Measurements from ENCODE around the gene SLC2A6.

Gene SLC2A6

DNA sequence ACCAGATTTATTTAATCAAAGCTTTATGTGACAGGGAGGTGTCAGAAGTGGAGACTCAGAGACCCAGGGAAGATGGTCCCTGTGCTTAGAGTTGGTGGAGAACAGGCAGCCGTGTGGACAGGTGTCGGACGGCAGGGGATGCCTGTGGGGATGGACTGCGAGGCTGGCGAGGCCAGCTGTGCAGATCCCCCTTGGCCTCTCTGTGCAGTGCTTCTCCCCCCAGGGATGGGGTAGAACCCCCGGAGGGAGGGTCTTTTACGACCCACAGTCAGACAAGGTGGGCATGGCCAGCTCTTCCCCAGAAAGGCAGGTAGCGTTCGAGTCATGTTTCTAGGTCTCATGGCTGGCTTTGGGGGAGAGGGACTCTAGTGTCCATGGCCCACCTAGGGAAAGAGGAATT, 4.7 kb upstream of the SLC2A6 start:
- no peak overlapping the region for H3K4me3 ChIP-seq (ENCODE audit: low read depth, low read length)

DNA sequence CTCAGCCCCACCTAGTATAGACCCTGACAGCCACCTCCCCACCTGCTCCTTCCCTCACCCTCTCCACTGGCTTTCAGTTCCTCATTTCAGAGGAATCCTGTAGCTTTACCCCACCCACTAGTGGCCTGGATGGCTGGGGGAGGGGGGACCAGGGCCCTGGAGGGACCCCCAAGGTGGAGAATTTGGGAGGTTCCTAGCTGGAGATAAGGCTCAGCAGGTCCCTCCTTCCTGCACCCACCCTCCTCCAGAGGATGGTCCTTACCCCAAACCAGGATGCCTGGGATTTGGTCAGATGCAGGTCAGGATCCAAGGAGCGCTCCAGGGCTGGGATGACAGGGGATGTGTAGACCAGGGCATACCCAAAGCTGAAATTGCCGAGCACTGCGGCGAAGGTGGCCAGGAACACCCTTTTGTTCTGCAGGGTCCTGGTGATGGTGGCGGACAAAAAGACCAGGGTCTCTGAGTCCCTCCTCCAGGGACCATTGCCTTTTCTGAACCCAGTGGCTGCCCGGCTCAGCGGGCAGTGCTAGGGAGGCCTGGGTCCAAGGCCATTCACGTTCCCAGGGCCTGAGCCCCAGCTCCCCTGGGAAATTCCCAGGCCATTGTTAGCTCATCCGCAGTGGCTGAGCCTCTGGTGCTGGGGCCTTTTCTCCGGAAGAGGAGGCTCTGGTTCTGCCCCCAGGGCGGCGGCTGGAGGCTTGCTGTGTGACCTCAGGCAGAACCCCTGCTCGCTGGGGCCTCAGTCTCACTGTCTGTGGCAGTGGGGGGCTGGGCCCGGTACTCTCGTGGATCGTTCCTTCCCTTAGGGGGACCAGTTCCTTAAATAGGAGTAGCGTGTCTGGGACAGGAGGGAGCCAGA, 678 bp downstream of the SLC2A6 start:
- H3K4me3 ChIP-seq (ENCODE audit: low read depth, low read length): peak overlapping the region; percentile 51

DNA sequence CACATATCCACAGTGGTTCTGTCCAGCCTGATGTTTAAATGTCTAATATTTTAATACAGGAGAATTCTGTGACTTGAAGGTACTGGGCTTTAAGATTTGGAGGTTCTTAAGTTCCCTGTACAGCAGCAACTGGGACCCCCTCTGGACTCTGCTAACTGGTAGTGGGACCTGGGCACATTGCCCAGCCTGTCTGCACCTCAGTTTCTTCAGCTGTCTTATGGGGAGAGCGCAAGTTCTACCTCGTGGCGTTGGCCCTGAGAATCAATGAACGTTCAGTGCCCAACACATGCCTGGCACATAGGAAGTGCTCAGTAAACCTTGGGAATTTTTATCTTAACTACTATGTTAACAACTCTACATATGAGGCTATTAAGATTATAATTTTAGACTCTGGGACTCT, 1.4 kb downstream of the SLC2A6 start:
- H3K4me3 ChIP-seq (ENCODE audit: low read depth, low read length): no peak overlapping the region

DNA sequence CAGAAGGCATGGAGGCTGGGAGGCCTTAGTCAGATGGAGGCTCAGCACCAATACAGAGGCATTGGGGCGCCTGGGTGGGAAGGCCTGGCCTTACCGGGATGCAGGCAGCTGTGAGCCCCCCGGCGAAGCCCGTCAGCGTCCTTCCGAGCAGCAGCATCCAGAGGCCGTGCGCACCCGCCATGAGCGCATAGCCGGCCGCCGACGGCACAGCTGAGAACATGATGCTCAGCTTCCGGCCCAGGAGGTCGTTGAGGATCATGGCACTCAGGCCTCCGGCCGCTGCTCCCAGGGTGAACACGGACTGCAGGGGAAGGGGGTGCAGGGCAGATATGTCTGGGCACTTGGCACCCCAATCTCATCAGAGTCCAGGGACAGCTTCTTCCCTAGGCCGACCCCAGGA, 2.0 kb downstream of the SLC2A6 start:
- no peak overlapping the region for H3K4me3 ChIP-seq (ENCODE audit: low read depth, low read length)

DNA sequence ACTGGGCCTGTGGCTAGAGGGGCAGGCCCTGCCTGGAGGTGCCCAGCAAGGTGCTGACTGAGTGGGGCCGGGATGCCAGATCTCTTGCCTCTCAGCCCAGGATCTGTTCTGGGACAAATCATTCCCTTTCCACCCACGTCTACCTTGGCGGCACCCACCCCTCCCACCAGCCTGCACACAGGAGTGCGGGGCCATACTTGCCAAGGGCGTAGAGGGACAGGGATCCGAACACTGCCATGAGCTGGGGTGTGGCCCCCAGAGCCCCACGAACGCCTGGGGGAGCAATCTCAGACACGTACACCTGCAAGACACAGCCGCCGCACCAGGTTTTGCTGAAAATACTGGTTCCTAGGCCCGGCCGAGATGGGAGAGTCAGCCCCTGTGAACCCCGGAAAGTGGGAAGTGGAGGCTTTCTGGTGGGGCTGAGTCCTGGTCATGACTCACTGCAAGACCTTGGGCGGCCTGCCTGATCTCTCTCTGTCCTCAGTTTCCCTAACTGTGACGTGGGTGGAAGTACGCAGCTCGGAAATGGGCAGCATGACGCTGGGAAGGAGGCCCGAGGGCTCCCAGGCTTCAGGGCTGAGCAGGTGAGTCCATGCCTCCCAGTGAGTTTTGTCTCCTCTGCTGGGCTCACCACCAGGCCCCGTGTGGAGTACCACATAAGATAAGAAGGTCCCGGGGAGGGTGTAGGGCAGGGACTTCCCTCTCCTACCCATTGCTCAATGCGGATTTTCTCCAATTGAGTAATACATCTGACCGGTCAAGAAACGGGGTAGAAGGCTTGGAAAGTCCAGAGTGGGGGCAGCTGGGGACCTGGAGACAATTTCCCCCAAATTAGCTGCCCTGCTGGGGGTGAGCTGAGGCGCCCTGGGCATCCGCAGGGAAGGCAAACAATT, 2.6 kb downstream of the SLC2A6 start:
- H3K4me3 ChIP-seq (ENCODE audit: low read depth, low read length): no peak overlapping the region

DNA sequence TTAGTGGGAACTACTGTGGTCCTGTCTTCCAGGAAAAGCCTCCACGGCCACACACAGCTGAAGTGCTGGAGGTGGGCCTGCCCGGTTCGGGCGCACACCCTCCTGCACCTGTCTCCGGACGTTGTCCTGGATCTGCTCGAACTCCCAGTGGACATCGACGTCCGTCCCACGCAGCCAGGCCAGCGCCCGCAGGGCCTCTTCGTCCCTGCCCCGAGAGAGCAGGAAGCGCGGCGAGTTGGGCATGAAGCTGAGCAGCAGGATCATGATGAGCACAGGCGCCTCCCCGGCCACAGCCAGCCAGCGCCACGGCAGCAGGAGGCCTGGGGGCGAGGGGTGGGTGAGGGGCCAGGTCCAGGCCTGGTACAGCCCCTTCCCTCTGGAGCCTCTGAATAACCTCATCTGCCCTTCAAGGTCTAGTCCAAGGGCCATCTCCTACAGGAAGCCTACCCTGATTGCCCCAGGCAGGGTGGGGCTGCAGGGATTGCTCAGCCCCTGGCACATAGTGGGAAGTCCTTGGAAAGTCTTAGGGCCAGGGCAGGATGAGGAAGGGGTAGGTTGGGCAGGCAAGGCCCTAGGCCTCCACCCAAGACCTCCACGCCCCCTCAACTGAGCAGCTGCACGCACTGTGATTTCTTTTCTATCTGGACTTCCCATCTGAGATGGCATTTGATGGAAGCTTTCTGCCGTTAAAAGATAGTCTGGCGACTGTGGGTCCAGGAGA, 3.4 kb downstream of the SLC2A6 start:
- no peak overlapping the region for H3K4me3 ChIP-seq (ENCODE audit: low read depth, low read length)

DNA sequence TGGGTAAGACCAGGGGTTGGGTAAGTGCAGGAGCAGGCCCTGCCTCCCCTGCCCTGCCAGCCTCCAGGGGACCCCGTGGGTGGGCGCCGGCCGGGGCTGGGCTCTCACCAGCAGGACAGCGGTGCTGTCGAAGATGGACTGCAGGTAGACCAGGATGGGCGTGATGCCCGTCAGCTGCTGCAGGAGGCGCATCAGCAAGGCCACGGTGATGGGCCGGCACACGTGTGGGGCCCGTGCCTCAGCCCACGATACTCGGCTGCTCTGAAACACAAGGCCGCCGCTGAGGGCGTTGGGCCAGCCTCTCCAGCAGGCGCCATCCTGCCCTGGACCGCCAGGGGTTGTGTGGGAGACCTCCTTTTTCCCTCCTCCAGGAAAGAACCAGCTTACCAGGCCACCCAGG, 4.0 kb downstream of the SLC2A6 start:
- H3K4me3 ChIP-seq (ENCODE audit: low read depth, low read length): no peak overlapping the region

DNA sequence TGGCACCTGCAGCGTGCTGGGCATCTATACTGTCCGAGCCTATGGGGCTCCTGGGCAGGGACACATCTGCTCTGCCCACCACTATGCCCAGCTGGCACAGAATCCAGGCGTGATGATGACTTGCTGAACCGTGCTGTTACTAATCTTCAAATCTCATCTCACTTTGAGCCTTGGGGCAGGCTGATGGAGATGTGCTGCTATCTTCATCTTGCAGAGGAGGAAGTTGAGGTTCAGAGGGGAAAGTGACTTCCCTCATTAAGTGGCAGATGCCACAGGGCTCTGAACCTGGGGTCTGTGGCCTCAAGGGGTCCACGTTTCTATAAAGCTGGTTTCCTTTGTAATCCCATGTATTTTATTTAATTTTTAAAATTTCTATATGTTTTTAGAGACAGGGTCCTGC, 4.7 kb downstream of the SLC2A6 start:
- H3K4me3 ChIP-seq (ENCODE audit: low read depth, low read length): no peak overlapping the region

DNA sequence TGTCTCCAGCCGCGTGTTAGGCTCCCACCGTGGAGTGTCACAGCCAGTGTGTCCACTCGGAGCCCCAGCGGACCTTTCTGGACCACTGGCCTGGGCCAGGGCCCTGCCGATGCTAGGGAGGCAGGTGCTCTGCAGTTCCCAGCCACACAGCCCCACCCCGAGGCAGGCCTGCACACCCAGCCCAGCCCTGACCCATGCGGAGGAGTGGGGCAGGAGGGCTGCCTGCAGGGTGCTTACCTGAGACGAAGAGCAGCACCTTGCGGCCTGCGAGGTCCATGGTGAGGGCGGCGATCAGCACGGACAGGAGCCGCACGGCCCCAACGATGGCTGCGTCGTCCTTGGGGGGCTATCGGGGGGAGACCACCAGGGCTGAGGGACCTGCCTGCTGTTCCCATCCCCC, 5.2 kb downstream of the SLC2A6 start:
- H3K4me3 ChIP-seq (ENCODE audit: low read depth, low read length): no peak overlapping the region

DNA sequence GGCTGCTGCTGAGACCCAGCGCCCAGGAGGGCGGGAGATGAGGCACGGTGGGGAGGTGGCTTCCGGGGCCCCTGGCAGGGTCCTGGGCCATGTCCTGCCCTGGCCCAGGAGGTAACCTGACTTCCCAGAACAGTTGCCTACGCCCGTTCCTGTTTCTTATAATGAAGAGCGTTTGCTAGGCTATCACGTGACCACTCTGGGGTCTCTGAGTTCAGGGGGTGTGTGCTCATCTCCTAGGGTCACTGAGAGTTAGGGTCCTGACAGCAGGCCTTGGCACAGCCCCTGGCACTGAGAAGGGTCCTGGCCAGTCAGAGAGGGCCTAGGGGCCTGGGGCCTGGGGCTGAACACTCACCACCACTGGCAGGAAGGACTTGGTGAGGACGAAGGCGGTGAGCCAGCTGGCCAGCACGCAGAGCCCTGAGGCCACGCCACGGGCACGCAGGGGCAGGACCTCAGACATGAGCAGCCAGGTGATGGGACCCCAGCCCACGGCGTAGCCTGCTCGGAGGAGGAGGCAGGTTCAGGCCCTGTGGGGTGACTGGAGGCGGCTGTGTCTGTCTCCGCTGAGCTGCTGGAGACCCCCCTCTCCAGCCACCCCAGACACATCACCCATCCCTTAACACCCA, 6.0 kb downstream of the SLC2A6 start:
- H3K4me3 ChIP-seq (ENCODE audit: low read depth, low read length): no peak overlapping the region

DNA sequence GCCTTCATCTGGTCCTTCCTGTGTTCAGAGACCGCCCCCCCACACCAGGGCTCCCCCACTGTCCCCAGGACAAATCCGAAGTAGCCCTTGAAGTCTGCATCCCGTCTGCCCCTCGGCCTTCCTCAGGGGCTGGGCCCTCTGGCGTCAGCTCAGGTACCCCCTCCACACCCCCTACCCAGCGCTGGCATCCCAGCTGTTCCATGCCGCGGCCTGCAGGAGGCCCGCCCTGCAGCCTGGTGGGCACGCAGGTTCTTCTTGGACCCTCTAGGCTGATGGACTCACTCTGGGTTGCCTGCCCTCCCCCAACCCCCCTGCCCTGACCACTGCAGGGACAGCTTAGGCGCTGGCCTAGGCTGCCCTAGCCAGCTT, 6.6 kb downstream of the SLC2A6 start:
- H3K4me3 ChIP-seq (ENCODE audit: low read depth, low read length): no peak overlapping the region

DNA sequence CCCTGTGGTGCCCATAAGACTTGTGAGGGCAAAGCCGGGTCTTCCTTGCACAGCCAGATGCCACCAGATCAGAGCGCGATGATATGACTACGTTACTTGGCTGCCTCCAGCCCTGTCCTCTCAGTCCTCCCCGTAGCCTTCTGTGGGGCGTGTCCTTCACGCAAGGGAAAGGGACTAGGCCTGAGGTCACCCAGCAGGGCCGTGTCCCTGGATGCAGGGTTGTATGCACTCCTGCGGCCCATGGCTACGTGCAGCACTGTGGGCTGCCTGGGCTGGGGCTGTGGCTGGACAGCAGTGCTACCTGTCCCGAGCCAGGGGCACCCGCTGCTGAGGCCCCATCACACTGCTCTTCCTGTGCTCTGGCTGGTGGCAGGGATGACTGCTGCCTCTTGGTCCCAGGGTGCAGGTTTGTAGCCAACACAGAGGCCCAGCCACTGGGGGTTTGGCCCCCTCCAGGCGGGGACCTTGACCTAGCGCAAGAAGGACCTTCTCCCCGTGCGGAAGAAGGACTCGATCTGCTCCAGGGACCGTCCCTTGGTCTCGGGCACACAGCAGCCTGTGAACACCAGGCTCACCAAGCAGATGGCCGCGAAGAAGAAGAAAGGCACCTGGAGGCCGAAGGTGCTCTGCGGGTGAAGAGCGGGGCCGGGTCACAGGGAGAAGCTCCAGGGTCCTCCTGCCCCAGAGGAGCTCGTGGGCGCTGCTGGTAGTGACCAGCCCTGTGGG, 7.2 kb downstream of the SLC2A6 start:
- H3K4me3 ChIP-seq (ENCODE audit: low read depth, low read length): no peak overlapping the region

DNA sequence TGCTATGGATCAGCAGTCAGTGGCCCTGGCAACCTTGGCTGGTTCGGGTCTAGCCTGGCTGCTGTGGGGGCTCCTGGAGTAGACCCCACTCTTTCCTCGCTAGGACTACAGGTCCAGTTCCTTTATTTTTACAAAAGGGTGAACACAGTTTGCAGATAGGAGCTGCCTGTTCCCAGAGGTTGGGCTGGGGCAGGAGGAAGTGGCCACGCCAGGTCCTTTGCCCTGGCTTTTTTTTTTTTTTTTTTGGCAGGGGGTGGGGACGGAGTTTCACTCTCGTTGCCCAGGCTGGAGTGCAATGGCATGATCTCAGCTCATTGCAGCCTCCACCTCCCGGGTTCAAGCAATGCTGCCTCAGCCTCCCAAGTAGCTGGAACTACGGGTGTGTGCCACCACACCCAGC, 7.9 kb downstream of the SLC2A6 start:
- no peak overlapping the region for H3K4me3 ChIP-seq (ENCODE audit: low read depth, low read length)

DNA sequence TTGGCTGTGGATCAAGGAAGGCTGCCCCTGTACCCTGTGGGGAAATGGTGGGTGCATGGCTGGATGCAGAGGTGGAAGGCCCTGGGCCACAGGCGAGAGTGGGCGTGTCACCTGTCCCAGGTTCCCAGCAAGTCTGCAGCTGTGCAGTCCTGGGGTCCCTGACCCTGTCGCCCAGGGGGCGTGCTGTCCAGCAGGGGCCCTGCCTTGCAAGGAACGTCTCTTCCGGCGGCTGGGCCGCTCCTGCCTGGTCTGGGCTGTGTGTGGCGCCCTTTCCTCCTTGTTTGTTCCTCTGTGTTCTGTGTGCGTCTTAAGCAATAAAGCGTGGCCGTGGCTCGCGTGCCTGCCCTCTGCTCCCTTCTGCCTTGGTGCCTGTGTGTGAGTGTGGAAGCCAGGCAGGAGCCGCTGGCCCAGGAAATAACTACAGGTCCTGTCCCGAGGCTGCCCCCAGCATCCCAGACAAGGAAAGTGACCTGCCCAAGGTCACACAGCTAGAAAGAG, 8.4 kb downstream of the SLC2A6 start:
- no peak overlapping the region for H3K4me3 ChIP-seq (ENCODE audit: low read depth, low read length)

DNA sequence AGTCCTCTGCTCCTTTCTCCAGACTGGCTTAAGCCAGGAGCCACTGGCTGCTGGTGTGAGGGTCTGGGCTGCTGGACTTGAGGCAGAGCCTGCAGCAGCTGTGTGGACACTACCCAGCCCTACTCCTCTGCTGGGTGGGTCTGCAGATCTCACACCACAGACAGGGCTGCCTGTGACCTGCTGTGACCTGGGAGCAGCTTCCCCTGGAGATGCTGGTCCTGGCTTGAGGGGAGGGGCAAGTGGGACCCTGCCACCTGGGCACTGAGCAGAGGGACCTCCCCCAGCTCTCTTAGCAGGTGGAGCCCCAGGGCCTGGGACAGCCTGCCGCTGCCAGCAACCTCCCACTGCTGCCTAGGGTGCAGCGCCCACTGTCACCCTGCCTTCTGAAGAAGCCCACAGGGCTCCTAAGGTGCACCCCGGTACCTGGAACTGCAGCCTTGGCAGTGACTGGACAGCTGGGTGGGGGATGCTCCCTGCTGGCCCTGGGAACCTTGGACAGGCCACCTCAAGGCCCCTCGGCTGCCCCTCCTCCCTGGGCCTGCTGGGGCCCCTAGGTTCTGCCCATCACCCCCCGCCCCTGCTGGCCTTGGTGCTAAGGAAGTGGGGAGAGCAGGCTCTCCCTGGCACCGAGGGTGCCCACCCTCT, 10.0 kb downstream of the SLC2A6 start:
- no peak overlapping the region for H3K4me3 ChIP-seq (ENCODE audit: low read depth, low read length)

DNA sequence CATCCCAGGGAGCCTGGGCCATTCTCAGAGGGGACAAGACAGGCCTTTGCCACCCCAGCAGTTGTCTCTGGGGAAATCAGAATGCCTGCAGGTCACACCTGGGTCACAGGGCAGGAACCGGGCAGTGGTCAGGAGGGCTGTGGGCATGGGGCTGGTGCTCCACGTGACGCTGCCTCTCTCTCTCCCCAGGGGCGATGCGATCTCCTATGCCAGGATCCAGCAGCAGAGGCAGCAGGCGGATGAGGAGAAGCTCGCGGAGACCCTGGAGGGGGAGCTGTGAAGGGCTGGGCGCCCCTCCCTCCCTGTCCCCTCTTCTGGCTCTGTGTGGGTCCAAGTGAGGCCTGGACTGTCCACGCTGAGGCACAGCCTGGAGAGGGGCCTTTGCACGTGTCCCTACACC, 10.5 kb downstream of the SLC2A6 start:
- no peak overlapping the region for H3K4me3 ChIP-seq (ENCODE audit: low read depth, low read length)

DNA sequence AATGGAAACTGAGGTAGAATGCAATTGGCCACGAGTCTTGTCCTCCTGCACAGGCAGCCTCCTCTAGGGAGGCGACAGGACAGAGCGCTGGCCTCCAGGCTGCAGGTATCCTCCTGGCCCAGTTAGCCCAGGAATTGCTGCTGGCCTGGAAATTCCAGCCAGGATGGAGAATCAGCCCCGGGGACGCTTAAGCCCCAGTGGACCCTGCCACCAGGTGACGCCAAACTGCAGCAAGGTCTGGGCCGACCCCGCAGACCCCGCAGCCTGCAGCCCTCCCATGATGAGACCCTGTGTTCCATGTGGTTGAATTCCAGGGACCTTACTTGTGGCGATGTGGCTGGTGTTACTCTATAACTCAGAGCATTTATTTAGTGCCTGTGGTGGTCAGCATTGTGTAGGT, 11.8 kb downstream of the SLC2A6 start:
- H3K4me3 ChIP-seq (ENCODE audit: low read depth, low read length): no peak overlapping the region

DNA sequence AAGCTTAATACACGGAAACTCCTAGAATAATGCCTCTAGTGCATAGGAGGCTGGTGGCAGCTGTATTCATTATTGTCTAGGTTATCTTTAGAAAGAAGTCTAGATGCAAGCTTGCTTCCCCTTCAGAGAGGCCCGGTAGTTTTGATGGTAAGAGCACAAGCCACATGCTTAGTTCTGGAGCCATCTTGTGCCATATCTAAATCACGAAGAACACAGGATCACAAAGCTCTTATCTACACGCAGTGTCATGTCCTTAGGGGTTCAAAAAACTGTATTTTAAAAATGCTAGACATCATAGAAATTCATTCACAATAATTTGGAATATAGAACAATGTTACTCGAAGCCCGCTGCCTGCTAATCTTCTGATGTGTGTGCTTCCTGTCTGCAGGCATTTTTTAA, 12.9 kb downstream of the SLC2A6 start:
- no peak overlapping the region for H3K4me3 ChIP-seq (ENCODE audit: low read depth, low read length)

DNA sequence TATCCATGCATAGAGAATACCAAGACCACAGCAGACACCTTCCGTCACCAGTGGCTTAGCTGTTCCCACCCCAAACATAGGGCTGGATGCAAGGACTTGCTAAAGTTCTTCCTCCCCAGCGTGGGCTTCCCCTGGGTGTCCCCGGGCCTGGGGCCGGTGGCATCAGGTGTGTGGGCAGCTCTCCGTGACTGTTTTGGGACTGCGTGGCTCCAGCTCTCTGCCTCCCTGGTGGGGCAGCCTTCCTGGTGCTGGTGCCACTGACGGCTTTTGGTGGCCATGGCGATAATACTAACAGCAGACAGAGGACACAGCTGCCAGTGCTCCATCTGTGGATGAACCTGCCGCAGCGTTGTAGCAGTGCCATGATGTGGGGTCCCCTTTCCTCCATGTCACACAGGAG, 14.3 kb downstream of the SLC2A6 start:
- H3K4me3 ChIP-seq (ENCODE audit: low read depth, low read length): no peak overlapping the region
